Measurements from ENCODE around the gene FLYWCH2. TPM values are rescaled to one million over a fixed set of nuclear protein-coding genes. Genes with fewer than 3 reads are reported as not detected.
"Not testable (repeated sequence)": the region's sequence is repeated elsewhere in the genome, so short reads cannot be mapped to it uniquely, and the experiment has no call there.

Gene FLYWCH2
- total RNA-seq, 2 experiments from 2014 or later = 16.8 to 17.3 TPM

DNA sequence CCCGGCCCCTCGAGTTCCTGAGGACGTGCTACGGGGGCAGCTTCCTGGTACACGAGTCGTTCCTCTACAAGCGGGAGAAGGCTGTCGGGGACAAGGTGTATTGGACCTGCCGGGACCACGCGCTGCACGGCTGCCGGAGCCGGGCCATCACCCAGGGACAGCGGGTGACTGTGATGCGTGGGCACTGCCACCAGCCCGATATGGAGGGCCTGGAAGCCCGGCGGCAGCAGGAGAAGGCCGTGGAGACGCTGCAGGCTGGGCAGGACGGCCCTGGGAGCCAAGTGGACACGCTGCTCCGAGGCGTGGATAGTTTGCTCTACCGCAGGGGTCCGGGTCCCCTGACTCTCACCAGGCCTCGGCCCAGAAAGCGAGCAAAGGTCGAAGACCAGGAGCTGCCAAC, 50.1 kb downstream of the FLYWCH2 start:
- CTCF ChIA-PET = interaction anchor here (1.3 kb wide), 1 partner anchor 13 kb away, joined by 3 read pairs; no protein-coding TSS in a partner anchor
- H3K9me3 Mint-ChIP-seq (ENCODE audit: low read depth) = no peaks in the 10 kb centered on the region
- peaks cover 11% of the 10 kb centered on the region for H3K36me3 Mint-ChIP-seq (ENCODE audit: low read depth)
- no peak for ATAC-seq
- no peak overlapping the region for H3K27ac Mint-ChIP-seq
- peaks cover 2% of the 10 kb centered on the region for H3K4me1 Mint-ChIP-seq
- POLR2A ChIA-PET = no interaction called here
- no peaks in the 10 kb centered on the region for H3K27me3 Mint-ChIP-seq
- DNase-seq = no peak
- H3K4me3 Mint-ChIP-seq = no peak overlapping the region
- intact Hi-C loops (cut with DNase I, micrococcal nuclease) = no loop called here

DNA sequence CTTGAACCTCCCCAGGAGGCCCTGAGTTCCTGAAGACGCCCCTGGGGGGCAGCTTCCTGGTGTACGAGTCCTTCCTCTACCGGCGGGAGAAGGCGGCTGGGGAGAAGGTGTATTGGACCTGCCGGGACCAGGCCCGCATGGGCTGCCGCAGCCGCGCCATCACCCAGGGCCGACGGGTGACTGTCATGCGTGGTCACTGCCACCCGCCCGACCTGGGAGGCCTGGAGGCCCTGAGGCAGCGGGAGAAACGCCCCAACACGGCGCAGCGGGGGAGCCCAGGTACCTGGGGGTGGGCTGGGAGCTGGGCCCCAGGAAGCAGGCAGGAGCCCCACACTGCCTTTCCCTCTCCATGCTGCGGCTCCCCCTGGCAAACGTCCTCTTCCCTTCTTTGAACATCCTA, 50.7 kb downstream of the FLYWCH2 start:
- intact Hi-C loops (cut with DNase I, micrococcal nuclease) = no loop called here
- ATAC-seq (no peak), DNase-seq (no peak)
- Mint-ChIP-seq H3K4me1 (peaks cover 2% of the 10 kb centered on the region), H3K4me3 (no peak overlapping the region), H3K27ac (no peak overlapping the region), H3K27me3 (no peaks in the 10 kb centered on the region), H3K9me3 (ENCODE audit: low read depth) (no peaks in the 10 kb centered on the region), H3K36me3 (ENCODE audit: low read depth) (peaks cover 11% of the 10 kb centered on the region)
- ChIA-PET POLR2A (no interaction called here), CTCF (no interaction called here)

DNA sequence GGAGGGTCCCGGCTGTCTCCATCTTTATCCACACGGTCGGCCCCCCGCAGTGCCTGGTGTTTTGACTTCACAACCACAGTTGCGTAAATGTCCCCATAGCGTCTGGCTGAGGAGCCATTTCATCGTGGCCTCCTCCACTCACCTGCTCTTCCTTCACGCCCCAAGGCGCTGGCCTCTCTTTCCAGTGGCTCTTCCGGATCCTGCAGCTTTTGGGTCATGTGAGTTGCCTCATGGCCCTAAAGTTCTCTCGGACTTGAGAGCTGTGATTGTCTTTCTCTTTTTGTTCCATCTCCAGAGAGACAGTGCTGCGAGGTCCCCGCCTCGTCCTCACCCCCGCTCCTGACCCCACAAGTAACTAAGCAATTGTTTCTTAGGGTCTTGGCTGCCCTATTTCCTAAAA, 51.4 kb downstream of the FLYWCH2 start:
- intact Hi-C loops (cut with DNase I, micrococcal nuclease) = no loop called here
- Mint-ChIP-seq H3K27me3 (no peaks in the 10 kb centered on the region), H3K4me1 (peaks cover 2% of the 10 kb centered on the region), H3K36me3 (ENCODE audit: low read depth) (peaks cover 14% of the 10 kb centered on the region), H3K4me3 (no peak overlapping the region), H3K27ac (no peak overlapping the region), H3K9me3 (ENCODE audit: low read depth) (no peaks in the 10 kb centered on the region)
- no peak for ATAC-seq
- ChIA-PET CTCF (no interaction called here), POLR2A (no interaction called here)
- no peak for DNase-seq

DNA sequence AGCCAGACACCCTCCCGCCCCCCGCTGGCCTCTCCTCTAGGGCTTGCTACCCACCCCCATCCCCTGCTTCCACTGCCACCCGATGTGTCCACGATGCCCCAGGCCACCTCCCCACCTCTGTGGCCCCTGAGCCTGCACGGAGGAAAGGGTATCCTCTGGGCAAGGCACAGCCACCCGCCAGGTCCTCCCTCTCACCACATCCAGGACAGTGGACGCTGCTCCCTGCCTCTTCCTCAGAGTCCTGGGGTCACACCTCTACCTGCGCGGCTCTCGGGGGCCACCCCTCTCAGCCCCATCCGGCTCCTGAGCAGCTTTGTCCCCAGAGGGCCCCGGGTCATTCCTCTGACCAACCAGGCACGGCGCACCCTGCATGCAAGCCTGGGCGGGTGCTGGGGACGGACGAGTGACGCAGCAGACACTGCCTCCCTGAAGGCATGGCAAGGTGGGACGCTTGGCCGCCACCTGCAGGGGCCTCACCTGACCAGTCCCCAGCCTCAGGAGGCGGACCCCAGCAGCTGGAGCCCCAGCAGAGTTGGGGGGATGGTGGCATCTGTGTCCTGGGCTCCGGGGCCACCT, 53.5 kb downstream of the FLYWCH2 start:
- ChIA-PET CTCF (no interaction called here), POLR2A (no interaction called here)
- Mint-ChIP-seq H3K9me3 (ENCODE audit: low read depth) (no peaks in the 10 kb centered on the region), H3K4me1 (peaks cover 2% of the 10 kb centered on the region), H3K36me3 (ENCODE audit: low read depth) (peaks cover 23% of the 10 kb centered on the region), H3K27ac (no peak overlapping the region), H3K4me3 (no peak overlapping the region), H3K27me3 (no peaks in the 10 kb centered on the region)
- no peak for ATAC-seq
- intact Hi-C loops (cut with DNase I, micrococcal nuclease) = no loop called here
- no peak for DNase-seq

DNA sequence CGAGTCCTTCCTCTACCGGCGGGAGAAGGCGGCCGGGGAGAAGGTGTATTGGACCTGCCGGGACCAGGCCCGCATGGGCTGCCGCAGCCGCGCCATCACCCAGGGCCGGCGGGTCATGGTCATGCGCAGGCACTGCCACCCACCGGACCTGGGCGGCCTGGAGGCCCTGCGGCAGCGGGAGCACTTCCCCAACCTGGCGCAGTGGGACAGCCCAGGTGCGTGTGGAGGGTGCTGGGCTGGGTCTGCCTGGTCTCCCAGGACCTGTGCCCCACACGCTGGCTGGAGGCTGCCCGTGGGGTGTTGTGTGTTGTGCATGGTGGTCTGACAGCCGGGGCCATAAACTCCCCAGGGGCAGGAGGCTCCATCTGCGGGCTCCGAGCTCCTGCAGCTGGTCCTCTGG, 54.2 kb downstream of the FLYWCH2 start:
- ChIA-PET CTCF (no interaction called here), POLR2A (no interaction called here)
- intact Hi-C loops (cut with DNase I, micrococcal nuclease) = no loop called here
- DNase-seq (no peak), ATAC-seq (no peak)
- H3K27me3 Mint-ChIP-seq = no peaks in the 10 kb centered on the region
- peaks cover 2% of the 10 kb centered on the region for H3K4me1 Mint-ChIP-seq
- no peak overlapping the region for H3K4me3 Mint-ChIP-seq
- no peaks in the 10 kb centered on the region for H3K9me3 Mint-ChIP-seq (ENCODE audit: low read depth)
- no peak overlapping the region for H3K27ac Mint-ChIP-seq
- H3K36me3 Mint-ChIP-seq (ENCODE audit: low read depth) = peaks cover 24% of the 10 kb centered on the region

DNA sequence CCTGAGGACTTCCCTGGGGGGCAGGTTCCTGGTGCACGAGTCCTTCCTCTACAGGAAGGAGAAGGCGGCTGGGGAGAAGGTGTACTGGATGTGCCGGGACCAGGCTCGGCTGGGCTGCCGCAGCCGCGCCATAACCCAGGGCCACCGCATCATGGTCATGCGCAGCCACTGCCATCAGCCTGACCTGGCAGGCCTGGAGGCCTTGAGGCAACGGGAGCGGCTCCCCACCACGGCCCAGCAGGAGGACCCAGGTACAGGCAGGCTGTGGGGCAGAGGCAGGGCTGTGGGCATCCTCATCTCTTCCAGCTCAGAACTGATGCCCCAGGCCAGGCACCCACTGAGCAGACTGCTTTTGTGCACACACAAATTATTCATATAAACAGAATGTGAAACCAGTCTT, 55.2 kb downstream of the FLYWCH2 start:
- intact Hi-C loops (cut with DNase I, micrococcal nuclease) = no loop called here
- no peak overlapping the region for H3K4me3 Mint-ChIP-seq
- H3K9me3 Mint-ChIP-seq (ENCODE audit: low read depth) = no peaks in the 10 kb centered on the region
- no peak overlapping the region for H3K27ac Mint-ChIP-seq
- H3K27me3 Mint-ChIP-seq = no peaks in the 10 kb centered on the region
- peaks cover 30% of the 10 kb centered on the region for H3K36me3 Mint-ChIP-seq (ENCODE audit: low read depth)
- DNase-seq (no peak), ATAC-seq (no peak)
- POLR2A ChIA-PET = no interaction called here
- H3K4me1 Mint-ChIP-seq = peaks cover 2% of the 10 kb centered on the region
- CTCF ChIA-PET = interaction anchor here (1.1 kb wide), 1 partner anchor 11 kb away, joined by 3 read pairs; no protein-coding TSS in a partner anchor

DNA sequence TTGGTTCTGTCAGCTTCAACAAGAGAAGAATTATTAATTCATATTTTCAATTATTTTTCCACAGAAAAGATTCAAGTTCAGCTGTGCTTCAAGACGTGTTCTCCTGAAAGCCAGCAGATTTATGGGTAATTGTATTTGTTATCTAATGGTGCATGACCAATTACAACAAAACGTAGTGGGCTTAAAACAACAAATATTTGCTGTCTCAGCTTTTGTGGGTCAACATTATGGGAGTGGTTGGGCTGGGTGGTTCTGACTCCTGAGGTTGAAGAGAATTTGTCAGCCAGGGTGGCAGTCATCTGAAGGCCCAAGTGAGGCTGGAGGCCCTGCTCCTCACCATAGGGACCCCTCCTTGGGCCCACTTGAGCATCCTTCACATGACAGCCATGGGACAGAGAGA, 57.0 kb downstream of the FLYWCH2 start:
- intact Hi-C loops (cut with DNase I, micrococcal nuclease) = no loop called here

DNA sequence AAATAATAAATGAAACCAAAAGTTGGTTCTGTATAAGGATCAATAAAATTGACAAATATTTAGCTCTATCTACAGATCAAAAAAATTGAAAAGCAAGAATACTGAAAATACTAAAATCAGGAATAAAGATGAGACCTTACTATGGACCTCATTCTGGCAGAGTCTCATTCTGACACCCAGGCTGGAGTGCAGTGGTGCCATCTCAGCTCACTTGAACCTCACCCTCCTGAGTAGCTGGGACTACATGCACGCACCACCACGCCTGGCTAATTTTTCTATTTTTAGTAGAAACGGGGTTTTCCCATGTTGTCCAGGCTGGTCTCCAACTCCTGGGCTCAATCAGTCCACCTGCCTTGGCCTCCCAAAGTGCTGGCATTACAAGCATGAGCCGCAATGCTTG, 59.0 kb downstream of the FLYWCH2 start:
- POLR2A ChIA-PET = no interaction called here
- intact Hi-C loops (cut with DNase I, micrococcal nuclease) = no loop called here
- no peak for ATAC-seq
- no peak overlapping the region for H3K27ac Mint-ChIP-seq
- no peaks in the 10 kb centered on the region for H3K9me3 Mint-ChIP-seq (ENCODE audit: low read depth)
- no peaks in the 10 kb centered on the region for H3K27me3 Mint-ChIP-seq
- DNase-seq = no peak
- H3K36me3 Mint-ChIP-seq (ENCODE audit: low read depth) = peaks cover 26% of the 10 kb centered on the region
- CTCF ChIA-PET = no interaction called here
- H3K4me3 Mint-ChIP-seq = no peak overlapping the region
- H3K4me1 Mint-ChIP-seq = no peaks in the 10 kb centered on the region

More for the DNA sequence above, 57.0 kb downstream of the FLYWCH2 start:
- no peak for DNase-seq
- Mint-ChIP-seq H3K4me1 (peaks cover 2% of the 10 kb centered on the region), H3K27ac (no peak overlapping the region), H3K4me3 (no peak overlapping the region), H3K36me3 (ENCODE audit: low read depth) (peaks cover 29% of the 10 kb centered on the region), H3K27me3 (no peaks in the 10 kb centered on the region), H3K9me3 (ENCODE audit: low read depth) (no peaks in the 10 kb centered on the region)
- CTCF ChIA-PET = interaction anchor here (1.0 to 1.8 kb wide), 2 partner anchors 13 to 72 kb away, joined by 3 to 6 read pairs; no protein-coding TSS in a partner anchor
- ATAC-seq = no peak
- POLR2A ChIA-PET = no interaction called here

DNA sequence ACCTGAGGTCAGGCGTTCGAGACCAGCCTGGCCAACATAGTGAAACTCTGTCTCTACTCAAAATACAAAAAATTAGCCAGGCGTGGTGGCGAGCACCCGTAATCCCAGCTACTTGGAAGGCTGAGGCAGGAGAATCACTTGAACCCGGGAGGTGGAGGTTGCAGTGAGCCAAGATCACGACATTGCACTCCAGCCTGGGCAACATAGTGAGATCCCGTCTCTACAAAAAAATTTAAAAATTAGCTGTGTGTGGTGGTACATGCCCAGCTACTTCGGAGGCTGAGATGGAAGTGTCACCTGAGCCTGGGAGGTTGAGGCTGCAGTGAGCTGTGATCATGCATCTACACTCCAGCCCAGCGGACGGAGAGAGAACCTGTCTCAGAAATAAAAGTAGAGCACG, 60.7 kb downstream of the FLYWCH2 start:
- ATAC-seq; CTCF ChIA-PET; H3K4me1 Mint-ChIP-seq; H3K4me3 Mint-ChIP-seq; DNase-seq; intact Hi-C loops (cut with DNase I, micrococcal nuclease); POLR2A ChIA-PET; H3K27me3 Mint-ChIP-seq; H3K9me3 Mint-ChIP-seq (ENCODE audit: low read depth); H3K27ac Mint-ChIP-seq: not testable (repeated sequence)
- peaks cover 29% of the 10 kb centered on the region for H3K36me3 Mint-ChIP-seq (ENCODE audit: low read depth)

DNA sequence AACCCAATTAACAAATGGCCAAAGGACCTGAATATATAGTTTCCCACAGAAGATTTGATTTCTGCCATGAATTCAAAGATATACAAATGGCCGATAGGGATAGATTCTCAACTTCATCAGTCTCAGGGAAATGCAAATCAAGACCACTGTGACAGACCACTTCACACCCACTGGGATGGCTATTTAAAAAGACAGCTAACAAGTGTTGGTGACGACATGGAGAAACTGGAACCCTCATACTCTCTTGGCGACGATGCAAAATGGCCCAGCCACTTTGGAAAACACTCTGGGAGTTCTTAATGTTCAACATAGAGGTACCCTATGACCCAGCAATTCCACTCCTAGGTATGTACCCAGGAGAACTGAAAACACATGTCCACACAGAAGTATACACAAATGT, 63.6 kb downstream of the FLYWCH2 start:
- CTCF ChIA-PET = no interaction called here
- POLR2A ChIA-PET = no interaction called here
- Mint-ChIP-seq H3K9me3 (ENCODE audit: low read depth) (no peaks in the 10 kb centered on the region), H3K27ac (no peak overlapping the region), H3K27me3 (no peaks in the 10 kb centered on the region), H3K36me3 (ENCODE audit: low read depth) (peaks cover 17% of the 10 kb centered on the region), H3K4me3 (no peak overlapping the region), H3K4me1 (no peaks in the 10 kb centered on the region)
- ATAC-seq (no peak), DNase-seq (no peak)
- intact Hi-C loops (cut with DNase I, micrococcal nuclease) = no loop called here

Other genes with a start within 250 kb of the FLYWCH2 start
- 10 to 100 TPM; 24.0 to 26.2 TPM for gene KCTD5, start 200.7 kb upstream of the FLYWCH2 start, total RNA-seq
- gene PRSS27, start 163.0 kb upstream of the FLYWCH2 start, total RNA-seq = 1 to 10 TPM; 2.3 to 2.4 TPM
- gene SRRM2, start 130.6 kb upstream of the FLYWCH2 start, total RNA-seq = 100 to 1,000 TPM; 517 to 598 TPM
- gene ELOB, start 105.9 kb upstream of the FLYWCH2 start, total RNA-seq = 100 to 1,000 TPM; 268 to 269 TPM
- gene PRSS33, start 95.7 kb upstream of the FLYWCH2 start, total RNA-seq = not detected
- gene PRSS41, start 84.7 kb upstream of the FLYWCH2 start, total RNA-seq = not detected
- gene PRSS21, start 66.0 kb upstream of the FLYWCH2 start, total RNA-seq = under 1 TPM; 0.69 to 0.71 TPM
- 1 to 10 TPM in 1 of 2 experiments, under 1 TPM in 1; 0.65 to 1.2 TPM for gene ZG16B, start 52.9 kb upstream of the FLYWCH2 start, total RNA-seq
- not detected for gene PRSS22, start 25.0 kb upstream of the FLYWCH2 start, total RNA-seq
- gene FLYWCH1, start 28.7 kb downstream of the FLYWCH2 start, total RNA-seq = 10 to 100 TPM; 26.6 to 37.9 TPM
- gene KREMEN2, start 81.1 kb downstream of the FLYWCH2 start, total RNA-seq = not detected
- gene PAQR4, start 86.1 kb downstream of the FLYWCH2 start, total RNA-seq = 10 to 100 TPM; 28.7 to 31.2 TPM
- 100 to 1,000 TPM; 101 to 117 TPM for gene PKMYT1, start 97.2 kb downstream of the FLYWCH2 start, total RNA-seq
- gene CLDN9, start 129.7 kb downstream of the FLYWCH2 start, total RNA-seq = not detected
- gene CLDN6, start 135.0 kb downstream of the FLYWCH2 start, total RNA-seq = not detected
- gene TNFRSF12A, start 137.2 kb downstream of the FLYWCH2 start, total RNA-seq = 1 to 10 TPM; 5.4 to 7.7 TPM
- gene HCFC1R1, start 140.7 kb downstream of the FLYWCH2 start, total RNA-seq = 10 to 100 TPM; 30.0 to 30.7 TPM
- gene THOC6, start 140.8 kb downstream of the FLYWCH2 start, total RNA-seq = 10 to 100 TPM; 46.9 to 50.2 TPM
- gene BICDL2, start 153.7 kb downstream of the FLYWCH2 start, total RNA-seq = 1 to 10 TPM in 1 of 2 experiments, under 1 TPM in 1; 0.58 to 1.2 TPM
- gene MMP25, start 163.3 kb downstream of the FLYWCH2 start, total RNA-seq = under 1 TPM; 0.55 to 0.91 TPM
- gene IL32, start 182.4 kb downstream of the FLYWCH2 start, total RNA-seq = 1,000 to 10,000 TPM; 1,864 to 2,360 TPM
- gene ZSCAN10, start 216.1 kb downstream of the FLYWCH2 start, total RNA-seq = under 1 TPM; 0.11 to 0.30 TPM
- gene ZNF205, start 229.4 kb downstream of the FLYWCH2 start, total RNA-seq = under 1 TPM; 0.21 to 0.32 TPM

Data from activated CD4-positive, alpha-beta T cell treated with anti-CD3 and anti-CD28 coated beads for 36 hours (primary cell).